Upper lobe of right lung (tissue), 1 donor: ENCODE data around the gene RAP2B. TPM values are rescaled to one million over a fixed set of nuclear protein-coding genes. Genes with fewer than 3 reads are reported as not detected.

ENCODE experiments used
- ATAC-seq: fragments of 200-7000 bp; cut with Tn5 transposase; one replicate; pipeline ENCODE4 v1.9.1; 2020; ENCODE audit warnings: mild to moderate bottlenecking, moderate library complexity
- DNase-seq: peaks from one replicate; pipeline ENCODE4 v3.0.0-alpha.2; 2020
- H3K27ac ChIP-seq: fragments of 200-600 bp; one replicate; pipeline ENCODE4 v1.8.0; 2022
- H3K27me3 ChIP-seq: fragments of 200-600 bp; one replicate; pipeline ENCODE4 v1.8.0; 2022; ENCODE audit warnings: mild to moderate bottlenecking
- H3K36me3 ChIP-seq: fragments of 200-600 bp; one replicate; pipeline ENCODE4 v1.8.0; 2022
- H3K4me1 ChIP-seq: fragments of 200-600 bp; one replicate; pipeline ENCODE4 v1.8.0; 2022
- H3K4me3 ChIP-seq: fragments of 200-600 bp; one replicate; pipeline ENCODE4 v1.8.0; 2022; ENCODE audit warnings: mild to moderate bottlenecking
- H3K9me3 ChIP-seq: fragments of 200-600 bp; one replicate; pipeline ENCODE4 v1.8.0; 2022
- intact Hi-C: fragments of 100-400 bp; cut with DNase I; formaldehyde crosslinking; loops from one replicate; pipeline ENCODE4 v1.11.0; 2022
- total RNA-seq: library from RNA; stranded (reverse); fragmentation: NEBNext Ultra II Directional; extraction: Animal tissue kit (Norgen Biotek cat#: 25700); gene quantifications from one replicate; pipeline ENCODE4 v1.2.1, GENCODE V29; 2021
- TF ChIP-seq, protein P1 (sequence below): fragments of 200-600 bp; IDR thresholded peaks from one replicate; pipeline ENCODE4 v1.8.0; 2022; ENCODE audit warnings: antibody characterized with exemption
- donor health status: DM: no; HTN: yes; CAD: no; lungs with severe emphysema.

The RAP2B gene
- total RNA-seq, 1 donor from 2014 or later, result 17.9 TPM

DNA sequence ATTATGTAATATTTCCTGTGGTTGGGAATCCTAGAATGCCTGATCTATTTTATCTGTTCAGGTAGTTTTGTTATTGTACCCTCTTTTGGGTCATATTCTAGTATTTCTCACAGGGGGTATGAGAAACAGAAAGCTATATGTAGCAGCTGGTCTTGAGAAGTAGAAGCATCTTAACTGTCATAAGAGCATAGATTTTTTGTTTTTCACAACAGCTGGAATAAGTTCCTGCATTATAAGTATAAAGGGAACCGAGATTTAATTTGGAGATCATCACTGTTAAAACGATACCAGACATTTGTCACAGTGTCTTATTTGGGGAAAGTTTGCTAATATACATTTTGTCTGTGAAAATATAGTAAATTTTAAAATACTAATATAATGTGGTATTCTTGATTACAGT lies 4.8 kb downstream of the RAP2B start:
- Histone ChIP-seq H3K27ac (no peak overlapping the region), H3K4me1 (peaks cover 16% of the 10 kb centered on the region), H3K36me3 (no peaks in the 10 kb centered on the region), H3K9me3 (no peaks in the 10 kb centered on the region), H3K4me3 (peak overlapping the region; percentile 88), H3K27me3 (no peaks in the 10 kb centered on the region)
- no peak for ATAC-seq
- TF ChIP-seq, protein P1, sequence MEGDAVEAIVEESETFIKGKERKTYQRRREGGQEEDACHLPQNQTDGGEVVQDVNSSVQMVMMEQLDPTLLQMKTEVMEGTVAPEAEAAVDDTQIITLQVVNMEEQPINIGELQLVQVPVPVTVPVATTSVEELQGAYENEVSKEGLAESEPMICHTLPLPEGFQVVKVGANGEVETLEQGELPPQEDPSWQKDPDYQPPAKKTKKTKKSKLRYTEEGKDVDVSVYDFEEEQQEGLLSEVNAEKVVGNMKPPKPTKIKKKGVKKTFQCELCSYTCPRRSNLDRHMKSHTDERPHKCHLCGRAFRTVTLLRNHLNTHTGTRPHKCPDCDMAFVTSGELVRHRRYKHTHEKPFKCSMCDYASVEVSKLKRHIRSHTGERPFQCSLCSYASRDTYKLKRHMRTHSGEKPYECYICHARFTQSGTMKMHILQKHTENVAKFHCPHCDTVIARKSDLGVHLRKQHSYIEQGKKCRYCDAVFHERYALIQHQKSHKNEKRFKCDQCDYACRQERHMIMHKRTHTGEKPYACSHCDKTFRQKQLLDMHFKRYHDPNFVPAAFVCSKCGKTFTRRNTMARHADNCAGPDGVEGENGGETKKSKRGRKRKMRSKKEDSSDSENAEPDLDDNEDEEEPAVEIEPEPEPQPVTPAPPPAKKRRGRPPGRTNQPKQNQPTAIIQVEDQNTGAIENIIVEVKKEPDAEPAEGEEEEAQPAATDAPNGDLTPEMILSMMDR, result no peak
- no peak for DNase-seq
- intact Hi-C loops, result no loop called here

DNA sequence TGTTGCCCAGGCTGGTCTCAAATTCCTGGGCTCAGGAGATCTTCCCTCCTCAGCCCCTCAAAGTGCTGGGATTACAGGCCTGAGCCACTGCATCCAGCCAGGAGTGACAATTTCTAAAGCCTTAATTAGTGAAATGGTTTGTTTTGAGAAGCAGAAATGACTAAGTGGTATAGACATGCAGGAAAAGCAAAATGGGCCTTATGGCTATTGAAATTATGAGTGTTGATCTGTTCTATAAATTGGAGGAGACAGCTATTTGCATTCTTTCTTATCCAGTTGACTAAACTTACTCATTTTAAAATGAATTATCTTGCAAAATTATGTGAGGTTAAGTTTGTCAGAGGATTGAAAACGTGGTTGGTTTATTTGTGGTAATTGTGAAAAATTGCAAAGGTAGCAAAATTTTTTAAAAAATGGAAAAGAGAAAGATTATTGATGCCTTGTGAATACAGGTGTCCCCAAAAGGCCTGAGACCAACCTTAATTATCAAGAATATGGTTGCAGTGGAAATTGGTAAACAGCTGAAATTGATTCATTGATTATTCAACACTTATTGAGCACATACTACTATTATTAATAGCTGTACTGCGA lies 7.9 kb downstream of the RAP2B start:
- H3K27me3 ChIP-seq, result no peaks in the 10 kb centered on the region
- H3K4me3 ChIP-seq, result no peak overlapping the region
- TF ChIP-seq, protein P1, result no peak
- ATAC-seq, result no peak
- intact Hi-C loops, result no loop called here
- no peaks in the 10 kb centered on the region for H3K9me3 ChIP-seq
- no peaks in the 10 kb centered on the region for H3K36me3 ChIP-seq
- peaks cover 16% of the 10 kb centered on the region for H3K4me1 ChIP-seq
- no peak for DNase-seq
- no peak overlapping the region for H3K27ac ChIP-seq

DNA sequence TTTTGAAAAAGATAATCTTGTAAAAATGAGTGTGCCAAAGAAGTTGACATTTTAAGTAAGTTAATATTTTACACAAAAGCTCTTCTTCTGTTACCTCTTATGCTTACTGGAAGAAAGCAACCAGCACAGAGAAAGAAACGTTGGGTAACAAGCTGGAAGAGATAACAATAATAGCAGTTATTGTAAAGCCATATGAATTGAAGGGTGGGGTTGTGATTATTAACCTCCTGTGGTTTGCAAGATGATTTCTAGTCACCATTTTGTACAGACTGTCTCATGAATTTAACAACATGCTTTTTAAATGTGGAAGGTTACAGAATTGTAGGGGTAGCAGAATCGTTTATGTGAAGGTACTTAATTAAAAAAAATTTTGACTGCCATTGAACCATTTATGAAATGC lies 9.2 kb downstream of the RAP2B start:
- Histone ChIP-seq H3K9me3 (no peaks in the 10 kb centered on the region), H3K27ac (no peak overlapping the region), H3K4me3 (no peak overlapping the region), H3K27me3 (no peaks in the 10 kb centered on the region), H3K36me3 (no peaks in the 10 kb centered on the region), H3K4me1 (peaks cover 5% of the 10 kb centered on the region)
- ATAC-seq (no peak), DNase-seq (no peak)
- TF ChIP-seq, protein P1, result no peak
- intact Hi-C loops, result no loop called here

DNA sequence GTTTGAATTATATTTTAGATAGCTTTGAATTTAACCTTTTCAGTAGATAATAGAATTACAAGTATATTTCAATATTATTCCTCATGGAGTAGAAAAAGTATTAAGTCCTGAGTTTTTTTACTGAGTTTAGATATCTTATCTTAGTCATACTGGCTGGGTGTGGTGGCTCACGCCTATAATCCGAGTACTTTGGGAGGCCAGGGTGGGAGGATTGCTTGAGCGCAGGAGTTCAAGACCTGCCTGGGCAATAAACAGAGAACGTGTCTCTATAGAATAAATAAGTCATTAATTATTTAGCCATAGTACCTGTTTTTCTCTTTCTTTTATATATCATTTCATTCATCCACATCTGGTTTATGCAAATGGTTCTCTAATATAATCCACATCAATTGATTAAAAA lies 9.9 kb downstream of the RAP2B start:
- intact Hi-C loops, result no loop called here
- Histone ChIP-seq H3K27me3 (no peaks in the 10 kb centered on the region), H3K9me3 (no peaks in the 10 kb centered on the region), H3K36me3 (no peaks in the 10 kb centered on the region), H3K4me1 (no peaks in the 10 kb centered on the region), H3K4me3 (no peak overlapping the region), H3K27ac (no peak overlapping the region)
- TF ChIP-seq, protein P1, result no peak
- ATAC-seq (no peak), DNase-seq (no peak)

DNA sequence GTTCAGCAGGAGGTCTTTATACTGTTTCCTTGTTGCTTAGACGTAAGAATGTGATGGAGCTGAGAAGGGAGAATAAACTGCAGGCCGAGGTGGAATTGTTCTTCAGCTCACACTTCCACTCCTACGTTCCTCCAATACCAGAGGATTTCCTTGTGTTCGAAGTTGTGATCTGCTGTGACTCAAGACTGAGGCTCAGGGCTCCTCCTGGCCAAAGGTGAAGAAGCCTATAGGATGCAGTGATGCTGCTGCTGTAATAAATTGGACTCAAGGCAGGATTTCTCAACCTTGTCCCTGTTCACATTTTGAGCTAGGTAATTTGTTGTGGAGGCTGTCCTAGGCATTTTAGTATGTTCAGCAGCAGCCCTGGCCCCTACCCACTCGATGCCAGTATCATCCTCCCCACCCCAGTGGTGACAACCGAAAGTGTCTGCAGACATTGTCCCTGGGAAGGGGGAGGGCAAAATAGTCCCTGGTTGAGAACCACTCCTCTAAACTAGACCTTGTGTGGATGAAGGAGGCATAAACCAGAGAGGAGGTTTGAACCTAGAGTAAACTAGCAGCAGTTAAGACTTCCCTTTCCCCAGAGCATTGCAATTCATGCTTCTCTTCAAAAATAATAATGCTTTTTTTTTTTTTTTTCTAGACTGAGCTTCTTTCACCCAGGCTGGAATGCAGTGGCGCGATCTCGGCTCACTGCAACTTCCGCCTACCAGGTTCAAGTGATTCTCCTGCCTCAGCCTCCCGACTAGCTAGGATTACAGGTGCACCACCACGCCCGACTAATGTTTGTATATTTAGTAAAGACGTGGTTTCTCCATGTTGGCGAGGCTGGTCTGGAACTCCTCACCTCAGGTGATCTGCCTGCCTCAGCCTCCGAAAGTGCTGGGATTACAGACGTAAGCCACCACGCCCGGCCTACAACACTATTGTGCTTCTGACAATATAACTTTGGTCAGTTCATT lies 11.1 kb downstream of the RAP2B start:
- Histone ChIP-seq H3K27ac (no peak overlapping the region), H3K4me3 (no peak overlapping the region), H3K9me3 (no peaks in the 10 kb centered on the region), H3K36me3 (no peaks in the 10 kb centered on the region), H3K27me3 (no peaks in the 10 kb centered on the region), H3K4me1 (no peaks in the 10 kb centered on the region)
- no peak for DNase-seq
- no peak for ATAC-seq
- intact Hi-C loops, result no loop called here
- TF ChIP-seq, protein P1, result no peak
